Activated T-cell treated with anti-CD3 and anti-CD28 coated beads, Interleukin-2, amount 50 U/mL, for 4 hours (primary cell): Measurements from ENCODE around the gene SIDT2. TPM values are rescaled to one million over a fixed set of nuclear protein-coding genes. Genes with fewer than 3 reads are reported as not detected.

Experiments
- ATAC-seq, 2 donors: fragments of 200-7000 bp; cut with Tn5 transposase; one replicate each; pipeline ENCODE4 v1.10.0; 2021
- DNase-seq: peaks from one replicate; pipeline ENCODE4 v3.0.0-alpha.2; 2020
- H3K27me3 Mint-ChIP-seq: one replicate; pipeline ENCODE4 v1.8.0; 2021; ENCODE audit warnings: low read depth, mixed read lengths
- H3K36me3 Mint-ChIP-seq: one replicate; pipeline ENCODE4 v1.8.0; 2022; ENCODE audit warnings: mixed read lengths; ENCODE audit not compliant: insufficient read depth
- H3K4me1 Mint-ChIP-seq: one replicate; pipeline ENCODE4 v1.8.0; 2021; ENCODE audit warnings: low read depth, mixed read lengths
- H3K4me3 Mint-ChIP-seq: one replicate; pipeline ENCODE4 v1.8.0; 2021; ENCODE audit warnings: mild to moderate bottlenecking, moderate library complexity, mixed read lengths
- H3K9me3 Mint-ChIP-seq: one replicate; pipeline ENCODE4 v1.8.0; 2021; ENCODE audit warnings: mixed read lengths
- total RNA-seq, 3 donors: library from RNA; stranded (reverse); gene quantifications; one replicate each; pipeline ENCODE4 v1.2.1, GENCODE V29; 2021

SIDT2 gene
- total RNA-seq, 3 donors from 2014 or later: 11.1 to 15.4 (median 12.9) TPM

DNA sequence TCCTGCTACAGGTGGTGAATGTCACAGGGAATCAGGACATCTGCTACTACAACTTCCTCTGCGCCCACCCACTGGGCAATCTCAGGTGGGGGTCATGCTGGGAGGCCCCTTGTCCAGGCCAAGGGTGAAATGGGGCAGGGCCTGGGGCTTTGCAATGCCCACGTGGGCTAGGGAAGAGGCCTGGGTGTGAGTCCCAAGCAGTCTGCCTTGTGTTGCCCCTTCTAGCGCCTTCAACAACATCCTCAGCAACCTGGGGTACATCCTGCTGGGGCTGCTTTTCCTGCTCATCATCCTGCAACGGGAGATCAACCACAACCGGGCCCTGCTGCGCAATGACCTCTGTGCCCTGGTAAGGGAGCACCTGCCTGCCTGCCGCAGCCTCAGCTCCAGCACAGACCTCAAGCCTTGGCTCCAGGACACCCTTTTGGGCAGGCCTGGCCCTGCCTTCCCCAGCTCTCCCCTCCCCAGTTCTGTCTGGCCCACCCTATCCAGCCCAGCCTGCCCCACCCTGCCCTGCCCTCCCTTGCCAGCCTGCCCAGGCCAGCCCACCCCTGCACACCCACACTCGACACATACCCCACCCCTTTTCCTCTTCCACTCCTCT is 11.5 kb downstream of the SIDT2 start:
- H3K4me3 Mint-ChIP-seq: no peak overlapping the region

DNA sequence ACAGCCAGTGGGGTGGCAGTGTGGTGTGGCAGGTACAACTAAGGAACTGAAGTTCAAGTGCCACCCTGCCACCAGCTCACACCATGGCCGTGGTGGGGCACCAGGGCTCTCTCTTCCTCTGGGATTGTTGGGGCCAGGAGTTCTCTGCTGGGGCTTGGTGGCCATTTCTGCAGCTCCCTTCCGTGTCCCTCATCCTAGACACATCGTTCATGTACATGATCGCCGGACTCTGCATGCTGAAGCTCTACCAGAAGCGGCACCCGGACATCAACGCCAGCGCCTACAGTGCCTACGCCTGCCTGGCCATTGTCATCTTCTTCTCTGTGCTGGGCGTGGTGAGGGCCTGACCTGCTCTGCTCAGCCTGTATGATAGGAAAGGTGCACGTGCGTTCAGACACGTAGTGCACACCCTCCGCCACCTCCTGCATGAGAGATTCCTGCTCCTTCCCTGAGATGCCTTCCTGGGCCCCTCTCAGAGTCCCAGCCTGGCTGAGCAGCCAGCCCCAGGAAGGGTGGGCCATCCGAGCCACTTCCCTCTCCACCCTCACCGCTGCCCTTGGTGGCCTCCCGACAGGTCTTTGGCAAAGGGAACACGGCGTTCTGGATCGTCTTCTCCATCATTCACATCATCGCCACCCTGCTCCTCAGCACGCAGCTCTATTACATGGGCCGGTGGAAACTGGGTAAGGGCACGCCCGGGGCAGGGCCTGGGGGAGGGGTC is 13.3 kb downstream of the SIDT2 start:
- H3K9me3 Mint-ChIP-seq: no peaks in the 10 kb centered on the region
- H3K4me1 Mint-ChIP-seq: peaks cover 4% of the 10 kb centered on the region
- no peak for ATAC-seq
- H3K27me3 Mint-ChIP-seq: no peaks in the 10 kb centered on the region
- DNase-seq: no peak
- peaks cover 11% of the 10 kb centered on the region for H3K36me3 Mint-ChIP-seq
- H3K4me3 Mint-ChIP-seq: no peak overlapping the region

More for the DNA sequence above, 11.5 kb downstream of the SIDT2 start:
- DNase-seq (no peak), ATAC-seq (no peak)
- no peaks in the 10 kb centered on the region for H3K9me3 Mint-ChIP-seq
- H3K36me3 Mint-ChIP-seq: peaks cover 8% of the 10 kb centered on the region
- H3K4me1 Mint-ChIP-seq: peaks cover 4% of the 10 kb centered on the region
- no peaks in the 10 kb centered on the region for H3K27me3 Mint-ChIP-seq

DNA sequence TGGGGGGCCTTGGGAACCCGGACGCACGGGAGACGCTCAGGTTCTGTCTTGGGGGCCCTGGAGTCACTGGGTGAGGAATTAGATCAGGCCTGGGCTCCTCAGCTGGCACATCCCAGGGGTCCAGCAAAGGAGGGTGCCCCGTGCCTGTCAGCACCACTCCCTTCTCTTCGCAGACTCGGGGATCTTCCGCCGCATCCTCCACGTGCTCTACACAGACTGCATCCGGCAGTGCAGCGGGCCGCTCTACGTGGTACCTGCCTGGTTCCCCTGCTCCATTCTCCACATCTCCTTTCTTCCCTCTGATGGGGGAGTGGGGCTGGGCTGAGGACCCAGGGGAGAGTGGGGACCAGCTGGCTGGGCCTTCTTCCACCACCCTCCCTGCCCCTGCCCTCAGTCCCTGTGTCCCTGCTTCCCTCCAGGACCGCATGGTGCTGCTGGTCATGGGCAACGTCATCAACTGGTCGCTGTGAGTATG is 13.9 kb downstream of the SIDT2 start:
- peaks cover 2% of the 10 kb centered on the region for H3K4me1 Mint-ChIP-seq
- ATAC-seq (no peak), DNase-seq (no peak)
- no peak overlapping the region for H3K4me3 Mint-ChIP-seq
- H3K9me3 Mint-ChIP-seq: no peaks in the 10 kb centered on the region
- no peaks in the 10 kb centered on the region for H3K27me3 Mint-ChIP-seq
- H3K36me3 Mint-ChIP-seq: peaks cover 7% of the 10 kb centered on the region

DNA sequence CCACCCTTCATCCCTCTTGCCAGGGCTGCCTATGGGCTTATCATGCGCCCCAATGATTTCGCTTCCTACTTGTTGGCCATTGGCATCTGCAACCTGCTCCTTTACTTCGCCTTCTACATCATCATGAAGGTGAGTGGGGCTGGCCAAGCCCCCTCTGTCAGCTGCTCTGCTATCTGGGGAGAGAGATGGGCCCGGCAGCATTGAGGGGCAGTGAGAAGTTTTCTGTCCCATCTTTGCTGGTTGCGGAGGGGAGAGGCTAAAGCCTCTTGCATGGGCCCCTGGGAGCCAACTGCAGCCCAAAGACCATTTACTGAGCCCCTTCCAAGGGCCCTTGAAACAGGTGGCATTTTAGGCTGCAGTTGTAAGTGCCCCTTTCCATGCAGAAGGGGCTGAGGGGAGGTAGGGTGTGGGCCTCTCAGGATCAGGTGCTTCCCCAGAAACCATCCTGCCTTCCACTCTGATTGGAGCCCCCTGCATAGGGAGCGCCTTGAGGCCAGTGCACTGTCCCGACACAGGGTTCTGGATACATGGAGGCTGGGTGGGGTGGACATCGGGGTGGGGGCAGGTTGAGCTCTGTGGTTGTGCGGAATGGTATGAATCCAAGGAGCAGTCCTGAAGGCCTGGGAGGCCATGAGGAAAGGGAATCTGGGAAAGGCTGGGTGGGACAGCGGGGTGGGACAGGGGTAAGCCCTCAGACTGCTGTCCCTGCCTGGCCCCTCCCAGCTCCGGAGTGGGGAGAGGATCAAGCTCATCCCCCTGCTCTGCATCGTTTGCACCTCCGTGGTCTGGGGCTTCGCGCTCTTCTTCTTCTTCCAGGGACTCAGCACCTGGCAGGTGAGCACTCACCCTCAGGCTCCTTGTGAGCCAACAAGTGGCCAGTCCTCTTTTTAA is 14.8 kb downstream of the SIDT2 start:
- Mint-ChIP-seq H3K27me3 (no peaks in the 10 kb centered on the region), H3K4me1 (peaks cover 2% of the 10 kb centered on the region), H3K9me3 (no peaks in the 10 kb centered on the region), H3K4me3 (no peak overlapping the region), H3K36me3 (peaks cover 7% of the 10 kb centered on the region)
- no peak for ATAC-seq
- DNase-seq: no peak

DNA sequence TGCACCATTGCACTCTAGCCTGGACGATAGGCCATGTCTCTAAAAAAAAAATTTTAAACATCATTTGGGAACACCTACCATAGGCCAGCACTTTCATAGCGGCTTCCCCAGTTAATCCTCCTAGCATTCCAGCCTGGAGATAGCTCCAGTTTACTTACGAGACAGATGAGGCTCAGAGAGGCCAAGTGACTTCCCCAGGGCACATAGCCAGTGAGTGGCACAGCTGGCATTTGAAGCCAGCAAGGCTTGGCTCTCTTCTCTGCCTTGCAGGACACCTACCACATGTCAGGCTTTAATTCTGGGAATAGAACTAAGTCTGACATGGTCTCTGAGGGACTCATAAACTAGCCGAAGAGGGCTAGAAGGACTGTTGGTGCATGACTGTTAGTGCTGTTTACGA is 15.7 kb downstream of the SIDT2 start:
- Mint-ChIP-seq H3K36me3 (peaks cover 7% of the 10 kb centered on the region), H3K4me3 (no peak overlapping the region), H3K9me3 (no peaks in the 10 kb centered on the region), H3K27me3 (no peaks in the 10 kb centered on the region), H3K4me1 (peaks cover 2% of the 10 kb centered on the region)
- no peak for DNase-seq
- no peak for ATAC-seq

DNA sequence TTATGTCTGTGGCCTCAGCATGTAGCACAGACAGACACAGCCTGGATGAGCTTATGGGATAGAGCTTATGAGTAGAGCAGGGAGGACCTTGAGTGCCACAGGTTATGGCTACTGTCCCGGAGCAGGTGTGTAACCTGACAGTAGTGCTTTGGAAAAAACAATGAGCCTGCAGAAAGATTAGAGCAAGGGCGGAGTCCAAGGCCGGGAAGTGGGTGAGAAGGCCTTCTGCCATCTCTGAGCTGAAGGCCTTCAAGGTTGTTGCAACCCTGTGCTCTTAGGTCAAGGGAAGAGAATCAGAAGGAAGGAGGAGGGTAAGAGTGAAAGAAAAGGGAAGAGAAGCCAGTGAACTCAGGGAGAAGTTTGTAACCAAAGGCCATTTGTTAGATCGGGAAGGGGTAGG is 16.7 kb downstream of the SIDT2 start:
- H3K4me1 Mint-ChIP-seq: peaks cover 2% of the 10 kb centered on the region
- DNase-seq: no peak
- no peaks in the 10 kb centered on the region for H3K27me3 Mint-ChIP-seq
- ATAC-seq: no peak
- no peaks in the 10 kb centered on the region for H3K9me3 Mint-ChIP-seq
- H3K36me3 Mint-ChIP-seq: peaks cover 7% of the 10 kb centered on the region
- H3K4me3 Mint-ChIP-seq: no peak overlapping the region

DNA sequence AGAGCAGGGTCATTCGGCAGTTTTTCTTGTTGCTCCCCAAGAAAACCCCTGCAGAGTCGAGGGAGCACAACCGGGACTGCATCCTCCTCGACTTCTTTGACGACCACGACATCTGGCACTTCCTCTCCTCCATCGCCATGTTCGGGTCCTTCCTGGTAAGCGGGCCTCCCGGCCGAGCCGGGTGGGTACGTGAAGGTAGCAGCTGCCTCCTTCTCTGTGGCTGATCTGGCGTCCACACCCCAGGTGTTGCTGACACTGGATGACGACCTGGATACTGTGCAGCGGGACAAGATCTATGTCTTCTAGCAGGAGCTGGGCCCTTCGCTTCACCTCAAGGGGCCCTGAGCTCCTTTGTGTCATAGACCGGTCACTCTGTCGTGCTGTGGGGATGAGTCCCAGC is 17.2 kb downstream of the SIDT2 start:
- Mint-ChIP-seq H3K36me3 (peaks cover 7% of the 10 kb centered on the region), H3K4me3 (no peak overlapping the region), H3K27me3 (no peaks in the 10 kb centered on the region), H3K4me1 (peaks cover 2% of the 10 kb centered on the region), H3K9me3 (no peaks in the 10 kb centered on the region)
- DNase-seq: no peak
- ATAC-seq: no peak

DNA sequence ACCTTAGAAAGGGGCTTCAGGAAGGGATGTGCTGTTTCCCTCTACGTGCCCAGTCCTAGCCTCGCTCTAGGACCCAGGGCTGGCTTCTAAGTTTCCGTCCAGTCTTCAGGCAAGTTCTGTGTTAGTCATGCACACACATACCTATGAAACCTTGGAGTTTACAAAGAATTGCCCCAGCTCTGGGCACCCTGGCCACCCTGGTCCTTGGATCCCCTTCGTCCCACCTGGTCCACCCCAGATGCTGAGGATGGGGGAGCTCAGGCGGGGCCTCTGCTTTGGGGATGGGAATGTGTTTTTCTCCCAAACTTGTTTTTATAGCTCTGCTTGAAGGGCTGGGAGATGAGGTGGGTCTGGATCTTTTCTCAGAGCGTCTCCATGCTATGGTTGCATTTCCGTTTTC is 18.5 kb downstream of the SIDT2 start:
- Mint-ChIP-seq H3K27me3 (no peaks in the 10 kb centered on the region), H3K9me3 (no peaks in the 10 kb centered on the region), H3K4me1 (peaks cover 2% of the 10 kb centered on the region), H3K36me3 (peaks cover 7% of the 10 kb centered on the region), H3K4me3 (no peak overlapping the region)
- no peak for ATAC-seq
- no peak for DNase-seq

DNA sequence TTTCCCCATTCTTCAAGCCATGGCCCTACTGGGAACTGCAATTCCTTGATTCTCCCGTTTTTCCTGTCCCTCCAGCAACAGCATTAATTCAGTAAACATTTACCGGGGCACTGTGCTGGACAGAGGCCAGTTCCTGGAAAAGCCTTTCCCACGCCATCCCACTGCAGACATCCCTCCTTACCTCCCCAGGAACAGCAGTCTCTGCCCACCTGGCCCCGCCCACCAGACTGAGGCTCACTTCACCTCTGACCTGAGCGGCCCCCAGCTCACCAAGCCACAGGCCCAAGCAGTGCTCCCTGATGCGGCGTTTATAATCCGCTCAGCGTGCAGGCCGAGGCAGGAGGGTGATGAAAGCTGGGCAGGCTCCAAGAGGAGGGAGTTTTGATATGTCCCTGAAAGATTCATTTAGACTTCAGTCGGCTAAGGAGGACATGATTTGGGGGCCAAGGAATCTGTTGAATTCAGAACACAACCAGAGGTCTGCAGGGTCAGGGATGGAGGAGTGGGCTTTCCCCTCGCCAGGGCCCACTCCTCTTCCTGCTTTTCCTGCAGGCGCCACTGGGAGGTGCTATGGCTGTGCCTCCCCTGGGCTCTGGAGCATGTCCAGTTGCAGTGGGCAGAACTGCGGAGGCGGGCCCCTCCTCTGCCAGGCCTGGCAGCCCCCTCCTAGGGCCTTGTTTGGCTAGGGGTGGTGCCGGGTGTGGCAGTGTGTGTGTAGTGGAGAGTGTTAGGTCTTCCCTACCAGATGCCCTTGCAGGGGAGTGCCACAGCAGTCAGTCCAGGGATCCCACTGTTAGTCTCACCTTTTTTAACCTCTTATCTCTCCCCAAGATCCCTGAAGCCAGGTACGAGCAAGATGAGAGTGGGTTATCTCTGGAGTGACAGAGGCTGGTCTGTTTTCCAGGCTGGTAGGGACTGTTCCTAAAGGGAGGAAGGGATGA is 19.2 kb downstream of the SIDT2 start:
- ATAC-seq: no peak
- no peak for DNase-seq
- no peaks in the 10 kb centered on the region for H3K27me3 Mint-ChIP-seq
- peaks cover 4% of the 10 kb centered on the region for H3K36me3 Mint-ChIP-seq
- H3K4me3 Mint-ChIP-seq: no peak overlapping the region
- H3K4me1 Mint-ChIP-seq: peaks cover 2% of the 10 kb centered on the region
- H3K9me3 Mint-ChIP-seq: no peaks in the 10 kb centered on the region

DNA sequence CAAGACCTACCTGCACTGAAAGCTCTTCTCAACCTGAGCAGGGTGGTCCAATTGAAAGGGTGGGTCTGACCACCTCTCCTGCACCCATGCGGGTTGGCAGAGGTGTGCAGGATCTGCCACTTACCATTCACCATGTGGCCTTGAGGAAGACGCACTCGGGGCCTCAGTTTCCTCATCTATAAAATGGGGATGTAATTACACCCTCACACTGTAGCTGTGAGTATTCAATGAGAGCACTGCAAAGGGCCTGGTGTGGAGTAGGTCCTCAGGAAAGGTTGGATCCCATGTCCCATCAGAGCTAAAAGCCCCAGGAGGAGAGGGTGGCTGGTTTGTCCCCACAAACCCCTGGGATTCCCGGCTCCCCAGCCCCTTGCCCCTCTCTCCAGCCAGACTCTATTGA is 20.1 kb downstream of the SIDT2 start:
- DNase-seq: no peak
- peaks cover 7% of the 10 kb centered on the region for H3K36me3 Mint-ChIP-seq
- no peak overlapping the region for H3K4me3 Mint-ChIP-seq
- no peak for ATAC-seq
- H3K9me3 Mint-ChIP-seq: no peaks in the 10 kb centered on the region
- H3K4me1 Mint-ChIP-seq: peaks cover 2% of the 10 kb centered on the region
- no peaks in the 10 kb centered on the region for H3K27me3 Mint-ChIP-seq

DNA sequence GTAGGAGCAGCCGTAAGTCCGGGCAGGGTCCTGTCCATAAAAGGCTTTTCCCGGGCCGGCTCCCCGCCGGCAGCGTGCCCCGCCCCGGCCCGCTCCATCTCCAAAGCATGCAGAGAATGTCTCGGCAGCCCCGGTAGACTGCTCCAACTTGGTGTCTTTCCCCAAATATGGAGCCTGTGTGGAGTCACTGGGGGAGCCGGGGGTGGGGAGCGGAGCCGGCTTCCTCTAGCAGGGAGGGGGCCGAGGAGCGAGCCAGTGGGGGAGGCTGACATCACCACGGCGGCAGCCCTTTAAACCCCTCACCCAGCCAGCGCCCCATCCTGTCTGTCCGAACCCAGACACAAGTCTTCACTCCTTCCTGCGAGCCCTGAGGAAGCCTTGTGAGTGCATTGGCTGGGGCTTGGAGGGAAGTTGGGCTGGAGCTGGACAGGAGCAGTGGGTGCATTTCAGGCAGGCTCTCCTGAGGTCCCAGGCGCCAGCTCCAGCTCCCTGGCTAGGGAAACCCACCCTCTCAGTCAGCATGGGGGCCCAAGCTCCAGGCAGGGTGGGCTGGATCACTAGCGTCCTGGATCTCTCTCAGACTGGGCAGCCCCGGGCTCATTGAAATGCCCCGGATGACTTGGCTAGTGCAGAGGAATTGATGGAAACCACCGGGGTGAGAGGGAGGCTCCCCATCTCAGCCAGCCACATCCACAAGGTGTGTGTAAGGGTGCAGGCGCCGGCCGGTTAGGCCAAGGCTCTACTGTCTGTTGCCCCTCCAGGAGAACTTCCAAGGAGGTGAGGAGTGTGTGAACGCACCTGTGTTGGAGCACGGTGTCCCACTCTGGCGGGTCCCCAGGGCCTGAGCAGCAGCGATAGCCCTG is 20.7 kb downstream of the SIDT2 start, which contains the start of gene TAGLN:
Gene TAGLN, plus strand, starts transcription at position 318 of the 863 bp plus-strand sequence. CDS start 3,644 bp downstream, outside the sequence.
- H3K36me3 Mint-ChIP-seq: peaks cover 10% of the 10 kb centered on the region
- no peaks in the 10 kb centered on the region for H3K27me3 Mint-ChIP-seq
- ATAC-seq (no peak), DNase-seq (no peak)
- H3K9me3 Mint-ChIP-seq: no peaks in the 10 kb centered on the region
- no peak within 1 kb of the TSS for H3K4me3 Mint-ChIP-seq
- peaks cover 2% of the 10 kb centered on the region for H3K4me1 Mint-ChIP-seq

DNA sequence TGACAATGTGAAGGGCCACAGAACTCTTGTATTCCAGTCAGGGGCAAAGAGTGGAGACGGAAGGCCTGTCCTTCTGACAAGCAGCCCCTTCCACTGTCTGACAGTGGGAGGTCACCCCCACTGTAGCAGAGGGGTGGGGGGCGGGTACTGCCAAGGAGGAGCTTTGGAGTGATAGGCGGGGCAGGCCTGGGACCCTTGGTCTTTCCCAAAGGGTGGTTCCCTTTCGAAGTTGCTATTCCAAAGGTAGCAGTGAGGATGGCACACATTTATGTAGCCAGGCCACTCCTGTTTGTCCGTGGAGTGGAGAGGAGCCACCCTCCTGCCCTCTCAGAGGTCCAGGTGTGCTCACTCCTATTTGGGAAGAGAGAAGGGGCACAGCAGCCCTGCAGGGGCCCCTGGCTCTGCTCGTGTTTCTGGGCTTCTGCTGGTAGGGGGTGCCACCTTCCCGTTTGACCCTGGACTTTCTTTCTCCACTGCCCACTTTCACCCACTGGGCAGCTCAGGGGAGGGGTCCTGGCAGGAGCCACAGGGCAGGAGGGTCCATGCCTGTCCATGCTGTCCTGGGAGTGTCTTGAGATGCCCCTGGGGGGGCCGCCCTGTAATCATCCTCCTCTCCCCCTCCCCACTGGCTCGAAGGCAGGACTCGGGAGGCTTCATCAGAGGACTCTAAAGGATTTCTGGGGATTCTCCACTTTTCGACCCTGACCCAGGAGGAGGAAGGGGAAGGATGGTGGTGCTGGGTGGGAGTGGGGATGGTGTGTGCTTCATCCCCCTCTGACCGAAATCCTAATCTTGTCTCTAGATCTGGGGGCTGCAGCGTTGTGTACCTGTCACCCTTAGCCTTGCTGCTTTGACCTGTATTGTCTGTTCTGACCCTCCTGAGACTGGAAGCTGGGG is 21.6 kb downstream of the SIDT2 start:
- H3K4me1 Mint-ChIP-seq: peaks cover 2% of the 10 kb centered on the region
- no peaks in the 10 kb centered on the region for H3K27me3 Mint-ChIP-seq
- no peak overlapping the region for H3K4me3 Mint-ChIP-seq
- DNase-seq (no peak), ATAC-seq (no peak)
- peaks cover 12% of the 10 kb centered on the region for H3K36me3 Mint-ChIP-seq
- no peaks in the 10 kb centered on the region for H3K9me3 Mint-ChIP-seq
